ENCODE data around the gene ARX.

GRCh38 chrX:25002661-25003020, 13.1 kb downstream of the ARX start:
- TF ChIP-seq EP300 (conservative IDR thresholded peaks at IDR 0.05; ENCODE audit: poor library complexity, severe bottlenecking): no peak
- TF ChIP-seq CTCF (IDR thresholded peaks at IDR 0.05; ENCODE audit: poor library complexity, severe bottlenecking): no peak

Measured in neural cell (in vitro differentiated cells).